ENCODE measurements around the gene PTPRH. TPM values are rescaled to one million over a fixed set of nuclear protein-coding genes. Genes with fewer than 3 reads are reported as not detected.
"Not testable (repeated sequence)": the region's sequence is repeated elsewhere in the genome, so short reads cannot be mapped to it uniquely, and the experiment has no call there.

The PTPRH gene
- total RNA-seq, 1 donor from 2014 or later: 0.41 TPM

- DNase-seq (ENCODE audit: low spot score in 2 of 2) (no peak), FAIRE-seq (no peak)
Measured at GRCh38 chr19:55193481-55193880, 15.8 kb downstream of the PTPRH start.

GRCh38 chr19:55189403-55189835 is 19.9 kb downstream of the PTPRH start:
- FAIRE-seq: no peak
- DNase-seq (ENCODE audit: low spot score in 2 of 2): peak in 1 of 2 donors; percentile 51

- no peak for DNase-seq (ENCODE audit: low spot score in 2 of 2)
- FAIRE-seq: no peak
Measured at GRCh38 chr19:55188625-55189024, 20.7 kb downstream of the PTPRH start.

- no peak for DNase-seq (ENCODE audit: low spot score in 2 of 2)
- no peak for FAIRE-seq
Measured at GRCh38 chr19:55186080-55186479, 23.2 kb downstream of the PTPRH start.

GRCh38 chr19:55181740-55182139 is 27.6 kb downstream of the PTPRH start:
- FAIRE-seq: no peak
- DNase-seq (ENCODE audit: low spot score in 2 of 2): no peak

- FAIRE-seq (no peak), DNase-seq (ENCODE audit: low spot score in 2 of 2) (peak; percentile 75 to 79)
Measured at GRCh38 chr19:55179606-55180484, 29.5 kb downstream of the PTPRH start, which contains the start of gene SYT5. Gene SYT5, minus strand, starts transcription at chr19:55180289. Its CDS starts 1,248 bp downstream, at chr19:55179041.

GRCh38 chr19:55178781-55179599 is 30.3 kb downstream of the PTPRH start:
- FAIRE-seq (no peak), DNase-seq (ENCODE audit: low spot score in 2 of 2) (peak; percentile 89 to 91)

GRCh38 chr19:55176076-55176475 is 33.2 kb downstream of the PTPRH start:
- FAIRE-seq (no peak), DNase-seq (ENCODE audit: low spot score in 2 of 2) (no peak)

- FAIRE-seq (no peak), DNase-seq (ENCODE audit: low spot score in 2 of 2) (peak in 1 of 2 donors; percentile 42)
Measured at GRCh38 chr19:55175117-55175867, 34.0 kb downstream of the PTPRH start.

GRCh38 chr19:55174425-55175116 is 34.7 kb downstream of the PTPRH start:
- DNase-seq (ENCODE audit: low spot score in 2 of 2): no peak

GRCh38 chr19:55173714-55174409 is 35.4 kb downstream of the PTPRH start:
- DNase-seq (ENCODE audit: low spot score in 2 of 2) (peak; percentile 46 to 66), FAIRE-seq (no peak)

More at GRCh38 chr19:55174425-55175116, 34.7 kb downstream of the PTPRH start:
- no peak for FAIRE-seq

GRCh38 chr19:55173186-55173713 is 36.1 kb downstream of the PTPRH start:
- no peak for FAIRE-seq
- DNase-seq (ENCODE audit: low spot score in 2 of 2): no peak

- FAIRE-seq (no peak), DNase-seq (ENCODE audit: low spot score in 2 of 2) (no peak)
Measured at GRCh38 chr19:55172741-55173140, 36.6 kb downstream of the PTPRH start.

GRCh38 chr19:55172318-55172717 is 37.0 kb downstream of the PTPRH start:
- not testable (repeated sequence) for FAIRE-seq; DNase-seq (ENCODE audit: low spot score in 2 of 2)

GRCh38 chr19:55171440-55171839 is 37.9 kb downstream of the PTPRH start:
- FAIRE-seq (no peak), DNase-seq (ENCODE audit: low spot score in 2 of 2) (no peak)

- no peak for FAIRE-seq
Measured at GRCh38 chr19:55169136-55169535, 40.2 kb downstream of the PTPRH start.

GRCh38 chr19:55166530-55167268 is 42.6 kb downstream of the PTPRH start, which contains the start of gene DNAAF3:
Gene DNAAF3, minus strand, starts transcription at chr19:55166613. Its CDS starts 200 bp downstream, at chr19:55166413.
- DNase-seq (ENCODE audit: low spot score in 2 of 2) (peak; percentile 95 to 98), FAIRE-seq (no peak)

More at GRCh38 chr19:55169136-55169535, 40.2 kb downstream of the PTPRH start:
- DNase-seq (ENCODE audit: low spot score in 2 of 2): no peak

GRCh38 chr19:55165952-55166529 is 43.3 kb downstream of the PTPRH start:
- peak; percentile 54 to 74 for DNase-seq (ENCODE audit: low spot score in 2 of 2)
- FAIRE-seq: no peak
